NB4 (cell line): ENCODE measurements around the gene RUFY4.

ENCODE experiments used
- DNase-seq: peaks from one replicate; pipeline ENCODE4 v3.0.0; 2010; ENCODE audit warnings: low read depth
- H3K4me3 ChIP-seq: one replicate; pipeline ENCODE4 v1.5.1; 2011; ENCODE audit warnings: mild to moderate bottlenecking, low read depth, low read length, moderate library complexity
- MYC ChIP-seq: IDR thresholded peaks from 2 replicates; pipeline ENCODE4 v1.6.1; 2011; ENCODE audit warnings: low read depth, low read length
- POLR2A ChIP-seq: IDR thresholded peaks from 2 replicates; pipeline ENCODE4 v1.6.1; 2011; ENCODE audit warnings: mild to moderate bottlenecking; ENCODE audit not compliant: insufficient read length; ENCODE audit errors: extremely low read depth
- TF ChIP-seq, protein P1 (sequence below): IDR thresholded peaks from one replicate; pipeline ENCODE4 v1.5.1; 2012; ENCODE audit warnings: low read depth, low read length
- TF ChIP-seq, protein P2 (sequence below): IDR thresholded peaks from 2 replicates; pipeline ENCODE4 v1.6.1; 2011; ENCODE audit warnings: low read depth, low read length

The RUFY4 gene

GRCh38 chr2:218026676-218027425 lies 42.2 kb upstream of the RUFY4 start:
- TF ChIP-seq, protein P1, sequence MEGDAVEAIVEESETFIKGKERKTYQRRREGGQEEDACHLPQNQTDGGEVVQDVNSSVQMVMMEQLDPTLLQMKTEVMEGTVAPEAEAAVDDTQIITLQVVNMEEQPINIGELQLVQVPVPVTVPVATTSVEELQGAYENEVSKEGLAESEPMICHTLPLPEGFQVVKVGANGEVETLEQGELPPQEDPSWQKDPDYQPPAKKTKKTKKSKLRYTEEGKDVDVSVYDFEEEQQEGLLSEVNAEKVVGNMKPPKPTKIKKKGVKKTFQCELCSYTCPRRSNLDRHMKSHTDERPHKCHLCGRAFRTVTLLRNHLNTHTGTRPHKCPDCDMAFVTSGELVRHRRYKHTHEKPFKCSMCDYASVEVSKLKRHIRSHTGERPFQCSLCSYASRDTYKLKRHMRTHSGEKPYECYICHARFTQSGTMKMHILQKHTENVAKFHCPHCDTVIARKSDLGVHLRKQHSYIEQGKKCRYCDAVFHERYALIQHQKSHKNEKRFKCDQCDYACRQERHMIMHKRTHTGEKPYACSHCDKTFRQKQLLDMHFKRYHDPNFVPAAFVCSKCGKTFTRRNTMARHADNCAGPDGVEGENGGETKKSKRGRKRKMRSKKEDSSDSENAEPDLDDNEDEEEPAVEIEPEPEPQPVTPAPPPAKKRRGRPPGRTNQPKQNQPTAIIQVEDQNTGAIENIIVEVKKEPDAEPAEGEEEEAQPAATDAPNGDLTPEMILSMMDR: no peak
- TF ChIP-seq POLR2A: no peak
- no peak for TF ChIP-seq MYC
- TF ChIP-seq, protein P2, sequence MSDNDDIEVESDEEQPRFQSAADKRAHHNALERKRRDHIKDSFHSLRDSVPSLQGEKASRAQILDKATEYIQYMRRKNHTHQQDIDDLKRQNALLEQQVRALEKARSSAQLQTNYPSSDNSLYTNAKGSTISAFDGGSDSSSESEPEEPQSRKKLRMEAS: no peak
- DNase-seq: no peak
- no peak overlapping the region for H3K4me3 ChIP-seq

DNA sequence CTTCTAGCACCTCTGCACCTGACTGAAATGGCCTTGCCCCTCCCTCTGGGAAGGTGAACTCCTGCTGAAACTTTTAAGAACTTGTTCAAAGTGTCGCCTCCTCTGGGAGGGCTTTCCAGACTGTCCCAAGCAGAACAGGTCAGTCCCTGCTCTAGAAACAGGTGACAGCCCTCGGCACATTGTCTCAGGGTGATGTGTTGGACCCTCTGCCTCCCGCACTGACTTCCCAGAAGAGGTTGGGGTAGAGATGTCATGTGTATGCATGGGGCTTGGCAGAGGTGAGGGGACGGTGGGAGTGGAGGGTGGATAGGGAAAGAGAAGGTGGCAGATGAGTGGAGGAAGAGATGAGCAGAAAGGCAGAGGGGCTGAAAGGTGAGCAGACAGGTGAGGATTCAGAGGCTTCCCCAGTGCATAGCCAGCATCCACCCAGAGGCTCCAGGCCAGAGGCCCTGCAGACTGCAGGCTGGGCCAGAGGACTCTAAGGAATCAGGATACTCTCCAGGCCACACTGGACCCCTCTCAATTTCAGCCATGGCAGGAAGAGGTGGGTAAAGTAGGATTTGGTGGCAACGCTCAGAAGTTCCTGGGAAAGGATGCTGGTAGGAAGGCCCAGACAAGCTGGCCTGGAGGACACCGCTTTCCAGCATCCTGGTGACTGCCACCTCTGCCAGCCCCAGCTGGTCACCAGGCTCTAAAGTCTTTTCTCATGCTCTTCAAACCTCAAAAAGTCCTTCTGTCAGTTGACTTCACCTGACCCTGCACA lies 41.4 kb upstream of the RUFY4 start:
- DNase-seq: no peak
- H3K4me3 ChIP-seq: no peak overlapping the region
- TF ChIP-seq, protein P1: no peak

GRCh38 chr2:218028189-218028495 lies 40.9 kb upstream of the RUFY4 start:
- no peak for DNase-seq
- no peak overlapping the region for H3K4me3 ChIP-seq
- TF ChIP-seq, protein P1: no peak
- TF ChIP-seq MYC: no peak

DNA sequence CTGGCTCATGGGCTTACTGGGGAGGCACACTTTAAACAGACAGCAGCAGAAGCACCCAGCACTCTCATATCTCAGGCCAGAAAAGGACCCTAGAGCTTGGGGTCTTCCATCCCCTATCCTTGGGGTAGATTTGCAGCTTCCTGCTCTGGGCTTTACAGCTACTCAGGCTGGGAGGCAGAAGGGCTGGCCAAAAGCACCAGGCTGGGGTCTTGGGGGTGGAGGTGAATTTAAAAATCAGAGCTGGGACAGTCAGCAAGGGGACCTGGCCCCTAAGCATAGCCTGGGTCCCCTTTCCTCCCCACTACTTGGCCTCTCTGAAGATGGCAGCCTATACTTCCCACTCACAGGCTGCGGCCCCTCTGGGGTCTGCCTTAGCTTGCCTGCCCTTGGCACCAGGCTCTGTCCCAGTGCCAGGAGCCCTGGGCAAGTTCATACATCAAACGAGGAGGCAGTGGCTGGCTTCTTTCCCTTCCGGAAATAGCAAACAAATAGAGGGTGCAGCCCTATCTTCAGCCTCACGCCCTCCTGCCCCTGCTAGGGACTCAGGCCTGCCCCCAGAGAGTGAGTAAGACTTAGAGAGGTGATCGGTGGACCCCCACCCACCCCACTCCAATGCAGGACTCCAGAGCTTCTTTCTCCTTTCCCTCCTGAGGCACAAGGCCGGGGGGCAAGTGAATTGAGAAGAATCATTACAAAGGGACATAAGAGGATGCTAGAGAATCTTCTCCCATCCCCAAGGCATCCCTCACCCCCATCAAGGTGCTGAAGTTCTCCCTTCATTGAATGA lies 40.3 kb upstream of the RUFY4 start:
- TF ChIP-seq, protein P1: no peak
- TF ChIP-seq MYC: no peak
- H3K4me3 ChIP-seq: no peak overlapping the region
- no peak for DNase-seq

GRCh38 chr2:218029366-218030360 lies 39.4 kb upstream of the RUFY4 start:
- no peak overlapping the region for H3K4me3 ChIP-seq
- DNase-seq: no peak
- TF ChIP-seq, protein P1: no peak
- TF ChIP-seq POLR2A (no peak), MYC (no peak)
- TF ChIP-seq, protein P2: no peak
